Stomach (tissue), 9 donors: ENCODE measurements around the gene KIAA1671. TPM values are rescaled to one million over a fixed set of nuclear protein-coding genes. Genes with fewer than 3 reads are reported as not detected.

Source experiments
- DNase-seq, 2 donors: peaks; one replicate each; pipeline versions ENCODE4 v3.0.0 to v3.0.0-alpha.2; 2013 to 2019
- H3K27ac ChIP-seq, 5 donors: fragments of 200-600 bp in 4 of 5; sonication (generic) in 4 of 5; one replicate each; pipeline ENCODE4 v1.5.1; 2013 to 2019; ENCODE audit warnings: mild to moderate bottlenecking in 1 of 5, moderate library complexity in 1 of 5
- H3K27me3 ChIP-seq, 3 donors: fragments of 200-600 bp; sonication (generic); one replicate each; pipeline ENCODE4 v1.5.1; 2017 to 2019; ENCODE audit warnings: mixed run types in 1 of 3
- H3K36me3 ChIP-seq, 4 donors: fragments of 200-600 bp; sonication (generic); 1 replicate in 3 of 4; 2 replicates in 1 of 4; pipeline ENCODE4 v1.5.1; 2016 to 2019
- H3K4me1 ChIP-seq, 4 donors: fragments of 200-600 bp; sonication (generic); one replicate each; pipeline ENCODE4 v1.5.1; 2016 to 2019
- H3K4me3 ChIP-seq, 4 donors: fragments of 200-600 bp; sonication (generic) in 3 of 4; one replicate each; pipeline ENCODE4 v1.5.1; 2016 to 2019; ENCODE audit warnings: mild to moderate bottlenecking in 1 of 4
- H3K9me3 ChIP-seq, 4 donors: fragments of 200-600 bp; sonication (generic); one replicate each; pipeline ENCODE4 v1.5.1; 2016 to 2019
- EP300 ChIP-seq: sonication (generic); formaldehyde crosslinking; IDR thresholded peaks from one replicate; pipeline ENCODE4 v1.6.1; 2017; ENCODE audit warnings: antibody characterized with exemption
- POLR2A ChIP-seq, 4 donors: fragments of 450-650 bp; IDR thresholded peaks; one replicate each; pipeline ENCODE4 v1.6.1; 2016; ENCODE audit warnings: antibody characterized with exemption in 4 of 4, control low read depth in 2 of 4, mild to moderate bottlenecking in 1 of 4, moderate library complexity in 1 of 4
- POLR2AphosphoS5 ChIP-seq, 3 donors: sonication (generic); formaldehyde crosslinking; IDR thresholded peaks; one replicate each; pipeline ENCODE4 v1.6.1; 2016; ENCODE audit warnings: antibody characterized with exemption in 3 of 3
- WGBS, 5 donors: extraction: QIAGEN DNeasy Blood & Tissue Kit in 3 of 5; methylation state at CpG; one replicate each; pipeline versions ENCODE4 v1.1.5 to v1.1.7; 2013 to 2018; 5-methylcytosine and 5-hydroxymethylcytosine counted together
- intact Hi-C: fragments of 100-400 bp; cut with DNase I; formaldehyde crosslinking; loops from one replicate; pipeline ENCODE4 v1.15.1; 2023; ENCODE audit warnings: low total_unique reads
- polyA plus RNA-seq, 3 donors: library from polyadenylated mRNA; stranded (reverse); fragments of 200-250 nt; gene quantifications; one replicate each; pipeline ENCODE4 v1.2.3, GENCODE V29; 2013
- total RNA-seq, 5 donors: library from RNA; depleted of rRNA; stranded (reverse); fragments of >200 nt; gene quantifications; one replicate each; pipeline versions ENCODE4 v1.1.0 to v1.2.3, GENCODE V29; 2014 to 2016
- TF ChIP-seq, protein P1 (sequence below), 7 experiments: fragments of 450-650 bp in 4 of 7; fragments of 200-600 bp in 3 of 7; sonication (generic) in 3 of 7; IDR thresholded peaks; one replicate each; pipeline ENCODE4 v1.5.1; 2016 to 2019; ENCODE audit warnings: antibody characterized with exemption in 7 of 7, control low read depth in 2 of 7, mild to moderate bottlenecking in 1 of 7
- donor health status: healthy with polysubstance abuse.
- donor health status: Bipolar disorder and iron deficiency.
- donor health status: healthy.

Gene KIAA1671
- total and polyA plus RNA-seq, 8 donors: 5.7 to 80.5 (median 32.5) TPM

DNA sequence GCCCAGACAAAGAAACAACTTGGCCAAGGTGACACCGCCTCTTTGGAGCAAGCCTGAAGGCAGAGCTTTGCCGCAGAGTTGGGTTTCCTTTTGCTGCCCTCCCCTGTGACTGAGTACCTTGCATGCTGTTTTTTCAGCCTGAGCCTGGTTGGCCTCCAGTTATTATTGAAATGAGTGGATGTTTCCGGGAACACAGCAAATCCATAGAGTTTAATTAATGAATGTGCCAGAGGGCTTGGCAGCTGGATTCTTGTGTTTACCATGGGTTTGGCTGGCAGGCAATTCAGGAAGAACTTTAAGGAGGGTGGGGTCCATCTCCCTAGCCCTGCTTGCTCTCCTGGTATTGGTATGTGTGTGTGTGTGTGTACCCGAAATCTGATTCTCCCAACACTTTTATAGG is 181.5 kb downstream of the KIAA1671 start:
- H3K9me3 ChIP-seq: no peaks in the 10 kb centered on the region
- 26 to 44% (median 28%) methylated on average over 4 of the region's 4 CpGs for WGBS, 5 donors

DNA sequence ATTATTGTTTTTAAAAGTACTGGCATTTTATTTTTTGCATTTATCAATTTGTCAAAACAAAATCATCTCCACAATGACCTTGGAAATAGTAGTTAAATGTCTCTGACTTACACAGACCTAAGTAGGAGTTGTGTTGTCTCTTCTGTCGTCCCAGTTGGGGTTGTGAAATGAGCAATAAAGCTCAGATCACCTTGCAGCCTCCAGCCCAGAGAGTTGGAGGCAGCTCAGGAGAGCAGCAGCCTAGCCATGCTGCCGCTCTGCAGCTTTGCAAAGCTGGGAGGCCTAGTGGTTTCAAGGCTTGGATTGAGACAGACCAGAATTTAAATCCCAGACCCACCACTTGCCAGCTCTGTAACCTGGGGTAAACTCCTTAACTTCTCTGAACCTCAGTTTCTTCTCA is 181.9 kb downstream of the KIAA1671 start:
- 40 to 54% (median 47%) methylated on average over 2 of the region's 2 CpGs for WGBS, 5 donors
- intact Hi-C loops: no loop called here
- DNase-seq: no peak
- Histone ChIP-seq H3K4me3 (no peak overlapping the region), H3K27me3 (no peaks in the 10 kb centered on the region), H3K27ac (peak overlapping the region; percentile 69 to 89 (median 81)), H3K4me1 (peaks cover 41 to 95% (median 86%) of the 10 kb centered on the region in 4 donors), H3K9me3 (no peaks in the 10 kb centered on the region), H3K36me3 (no peaks in the 10 kb centered on the region)
- TF ChIP-seq, protein P1, sequence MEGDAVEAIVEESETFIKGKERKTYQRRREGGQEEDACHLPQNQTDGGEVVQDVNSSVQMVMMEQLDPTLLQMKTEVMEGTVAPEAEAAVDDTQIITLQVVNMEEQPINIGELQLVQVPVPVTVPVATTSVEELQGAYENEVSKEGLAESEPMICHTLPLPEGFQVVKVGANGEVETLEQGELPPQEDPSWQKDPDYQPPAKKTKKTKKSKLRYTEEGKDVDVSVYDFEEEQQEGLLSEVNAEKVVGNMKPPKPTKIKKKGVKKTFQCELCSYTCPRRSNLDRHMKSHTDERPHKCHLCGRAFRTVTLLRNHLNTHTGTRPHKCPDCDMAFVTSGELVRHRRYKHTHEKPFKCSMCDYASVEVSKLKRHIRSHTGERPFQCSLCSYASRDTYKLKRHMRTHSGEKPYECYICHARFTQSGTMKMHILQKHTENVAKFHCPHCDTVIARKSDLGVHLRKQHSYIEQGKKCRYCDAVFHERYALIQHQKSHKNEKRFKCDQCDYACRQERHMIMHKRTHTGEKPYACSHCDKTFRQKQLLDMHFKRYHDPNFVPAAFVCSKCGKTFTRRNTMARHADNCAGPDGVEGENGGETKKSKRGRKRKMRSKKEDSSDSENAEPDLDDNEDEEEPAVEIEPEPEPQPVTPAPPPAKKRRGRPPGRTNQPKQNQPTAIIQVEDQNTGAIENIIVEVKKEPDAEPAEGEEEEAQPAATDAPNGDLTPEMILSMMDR (IDR thresholded peaks at IDR 0.05): no peak
- TF ChIP-seq EP300 (no peak), POLR2A (IDR thresholded peaks at IDR 0.05) (no peak), POLR2AphosphoS5 (IDR thresholded peaks at IDR 0.05) (no peak)

More for the DNA sequence above, 181.5 kb downstream of the KIAA1671 start:
- no peaks in the 10 kb centered on the region for H3K27me3 ChIP-seq
- no peaks in the 10 kb centered on the region for H3K36me3 ChIP-seq
- TF ChIP-seq POLR2AphosphoS5 (IDR thresholded peaks at IDR 0.05) (peak in 2 of 3 donors; percentile 63 to 83), EP300 (no peak), POLR2A (IDR thresholded peaks at IDR 0.05) (no peak)
- TF ChIP-seq, protein P1 (IDR thresholded peaks at IDR 0.05): no peak
- peaks cover 39 to 95% (median 84%) of the 10 kb centered on the region in 4 donors for H3K4me1 ChIP-seq
- intact Hi-C loops: no loop called here
- peak; percentile 81 to 83 for DNase-seq
- no peak overlapping the region for H3K4me3 ChIP-seq
- peak overlapping the region; percentile 69 to 90 (median 87) for H3K27ac ChIP-seq

DNA sequence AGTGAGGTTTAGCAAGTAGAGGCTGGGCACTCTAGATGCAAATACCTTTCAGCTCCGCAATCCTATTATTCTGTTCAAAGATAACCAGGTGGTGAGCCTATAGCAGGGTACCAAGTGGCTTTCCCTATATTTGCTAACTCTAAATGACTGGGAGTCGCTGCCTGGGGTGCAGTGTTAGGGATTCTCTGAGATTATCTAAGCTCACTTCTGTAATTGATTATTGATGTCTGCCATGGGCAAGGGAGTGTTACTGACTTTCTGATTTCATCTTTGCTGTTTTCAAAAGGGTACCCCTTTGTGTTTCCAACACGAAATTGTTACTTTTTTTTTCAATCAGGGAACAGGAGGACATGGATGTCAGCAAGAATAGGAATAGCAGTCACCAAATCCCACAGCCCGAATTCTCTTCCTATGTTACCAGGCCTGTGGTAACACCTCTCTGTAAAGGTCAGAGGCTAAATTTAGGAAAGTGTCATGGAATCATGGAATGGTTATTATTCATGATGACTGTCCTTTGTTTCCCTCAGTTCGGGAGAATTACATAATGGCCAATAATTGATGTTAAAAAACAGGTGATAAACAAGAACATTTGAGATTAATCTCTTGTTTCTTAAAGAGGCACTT is 184.5 kb downstream of the KIAA1671 start:
- TF ChIP-seq EP300: no peak
- TF ChIP-seq, protein P1 (IDR thresholded peaks at IDR 0.05): no peak
- no peak for TF ChIP-seq POLR2A (IDR thresholded peaks at IDR 0.05)
- no peak for TF ChIP-seq POLR2AphosphoS5 (IDR thresholded peaks at IDR 0.05)
- WGBS, 5 donors: 49 to 72% (median 61%) methylated on average over 5 of the region's 5 CpGs
- peaks cover 36 to 75% (median 66%) of the 10 kb centered on the region in 4 donors for H3K4me1 ChIP-seq
- intact Hi-C loops: no loop called here
- H3K27ac ChIP-seq: peak overlapping the region in 4 of 5 donors; percentile 30 to 89 (median 83)
- no peaks in the 10 kb centered on the region for H3K27me3 ChIP-seq
- DNase-seq: no peak
- H3K36me3 ChIP-seq: no peaks in the 10 kb centered on the region
- no peaks in the 10 kb centered on the region for H3K9me3 ChIP-seq
- no peak overlapping the region for H3K4me3 ChIP-seq

DNA sequence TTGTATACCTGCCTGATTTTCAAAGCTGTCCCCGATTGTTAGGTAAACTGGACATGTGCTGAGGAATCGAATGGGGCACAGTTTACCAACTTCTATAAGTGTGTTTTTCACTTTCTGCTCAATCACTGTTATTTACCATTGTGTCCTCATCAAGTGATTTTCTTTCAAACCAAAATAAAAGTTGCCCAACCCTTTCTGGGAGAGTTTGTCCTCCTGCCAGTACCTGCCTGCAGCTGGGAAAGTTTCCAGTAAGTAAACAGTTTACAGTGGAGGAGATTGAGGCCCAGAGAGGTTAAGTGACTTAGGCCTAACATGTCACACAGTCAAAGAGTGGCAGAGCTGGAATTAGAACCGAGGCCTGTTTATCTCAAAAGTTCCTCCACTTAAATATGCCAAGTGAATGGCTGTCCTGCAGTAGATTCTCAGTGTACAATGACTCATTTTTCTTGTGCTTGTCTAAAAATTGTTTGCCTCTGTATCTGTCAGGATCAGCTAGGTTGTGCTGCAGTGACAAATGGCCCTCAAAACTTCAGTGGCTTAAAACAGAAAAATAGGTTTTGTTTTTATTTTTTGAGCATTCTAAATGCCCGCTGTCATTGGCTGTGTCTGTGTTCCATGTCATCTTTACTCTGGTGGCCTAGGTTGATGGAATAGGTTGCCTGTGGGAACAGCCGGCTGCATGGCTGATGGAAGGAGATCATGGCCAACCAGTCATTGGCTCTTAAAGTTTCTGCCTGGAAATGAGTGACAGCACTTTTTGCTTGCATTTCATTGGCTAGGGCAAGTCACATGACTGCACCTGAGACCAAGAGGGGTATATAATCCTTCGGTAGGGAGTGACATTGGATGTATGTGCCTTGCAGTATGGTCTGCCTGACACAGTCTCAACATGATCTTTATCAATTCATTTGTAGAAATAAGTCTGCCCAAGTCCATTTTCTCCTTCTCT is 185.3 kb downstream of the KIAA1671 start:
- TF ChIP-seq POLR2AphosphoS5 (IDR thresholded peaks at IDR 0.05) (peak; percentile 15 to 54 (median 49)), POLR2A (IDR thresholded peaks at IDR 0.05) (no peak), EP300 (no peak)
- TF ChIP-seq, protein P1 (IDR thresholded peaks at IDR 0.05): no peak
- WGBS, 5 donors: 56 to 73% (median 59%) methylated on average over 6 of the region's 6 CpGs
- peaks cover 36 to 67% (median 58%) of the 10 kb centered on the region in 4 donors for H3K4me1 ChIP-seq
- H3K36me3 ChIP-seq: no peaks in the 10 kb centered on the region
- H3K27ac ChIP-seq: peak overlapping the region in 4 of 5 donors; percentile 30 to 89 (median 83)
- no peaks in the 10 kb centered on the region for H3K9me3 ChIP-seq
- peak in 1 of 2 donors; percentile 71 for DNase-seq
- no peaks in the 10 kb centered on the region for H3K27me3 ChIP-seq
- no peak overlapping the region for H3K4me3 ChIP-seq
- intact Hi-C loops: no loop called here
